ENCODE data around the gene RDX.

RDX gene

GRCh38 chr11:110323786-110324185 lies 27.4 kb upstream of the RDX start:
- CTCF ChIA-PET, result interaction anchor here (0.7 kb wide), 1 partner anchor 109 kb away, joined by 3 read pairs; no protein-coding TSS in a partner anchor
- DNase-seq (ENCODE audit: extremely low spot score), result no peak
- TF ChIP-seq HDGF (IDR thresholded peaks at IDR 0.05; ENCODE audit: borderline replicate concordance) (no peak), SUZ12 (IDR thresholded peaks at IDR 0.05) (no peak), L3MBTL2 (conservative IDR thresholded peaks at IDR 0.05) (no peak), BHLHE40 (IDR thresholded peaks at IDR 0.05; ENCODE audit: borderline replicate concordance) (no peak), ELF4 (IDR thresholded peaks at IDR 0.05) (no peak), PKNOX1 (IDR thresholded peaks at IDR 0.05) (no peak), FOXK2 (IDR thresholded peaks at IDR 0.05) (no peak), FOXA1 (IDR thresholded peaks at IDR 0.05) (no peak), SP1 (IDR thresholded peaks at IDR 0.05) (no peak), CTBP1 (IDR thresholded peaks at IDR 0.05; ENCODE audit: borderline replicate concordance) (no peak), LEF1 (IDR thresholded peaks at IDR 0.05; ENCODE audit: borderline replicate concordance) (no peak), ARNT (IDR thresholded peaks at IDR 0.05) (no peak), FOXM1 (IDR thresholded peaks at IDR 0.05; ENCODE audit: borderline replicate concordance) (no peak), ZNF384 (IDR thresholded peaks at IDR 0.05) (no peak), NFRKB (IDR thresholded peaks at IDR 0.05) (no peak), TARDBP (IDR thresholded peaks at IDR 0.05) (no peak)
- POLR2A ChIA-PET, result no interaction called here

GRCh38 chr11:110319501-110319900 lies 23.1 kb upstream of the RDX start:
- ChIA-PET CTCF (interaction anchor here (0.7 kb wide), 1 partner anchor 16 kb away, joined by 3 read pairs; no protein-coding TSS in a partner anchor), POLR2A (no interaction called here)
- TF ChIP-seq HDGF (IDR thresholded peaks at IDR 0.05; ENCODE audit: borderline replicate concordance) (no peak), SUZ12 (IDR thresholded peaks at IDR 0.05) (no peak), FOXK2 (IDR thresholded peaks at IDR 0.05) (no peak), L3MBTL2 (conservative IDR thresholded peaks at IDR 0.05) (no peak), TARDBP (IDR thresholded peaks at IDR 0.05) (no peak), ELF4 (IDR thresholded peaks at IDR 0.05) (no peak)
- no peak for DNase-seq (ENCODE audit: extremely low spot score)

GRCh38 chr11:110318638-110319404 lies 22.4 kb upstream of the RDX start:
- ChIA-PET POLR2A (no interaction called here), CTCF (interaction anchor here (1.1 kb wide), 1 partner anchor 49 kb away, joined by 3 read pairs; no protein-coding TSS in a partner anchor)
- DNase-seq (ENCODE audit: extremely low spot score), result no peak
- TF ChIP-seq ZNF384 (IDR thresholded peaks at IDR 0.05), result no peak
- TF ChIP-seq BHLHE40 (IDR thresholded peaks at IDR 0.05; ENCODE audit: borderline replicate concordance), result no peak
- no peak for TF ChIP-seq ELF4 (IDR thresholded peaks at IDR 0.05)
- no peak for TF ChIP-seq LEF1 (IDR thresholded peaks at IDR 0.05; ENCODE audit: borderline replicate concordance)
- TF ChIP-seq HDGF (IDR thresholded peaks at IDR 0.05; ENCODE audit: borderline replicate concordance), result no peak
- TF ChIP-seq NFRKB (IDR thresholded peaks at IDR 0.05), result no peak
- TF ChIP-seq CTBP1 (IDR thresholded peaks at IDR 0.05; ENCODE audit: borderline replicate concordance), result no peak
- no peak for TF ChIP-seq L3MBTL2 (conservative IDR thresholded peaks at IDR 0.05)
- no peak for TF ChIP-seq ARNT (IDR thresholded peaks at IDR 0.05)
- TF ChIP-seq SUZ12 (IDR thresholded peaks at IDR 0.05), result no peak
- no peak for TF ChIP-seq FOXA1 (IDR thresholded peaks at IDR 0.05)
- TF ChIP-seq TARDBP (IDR thresholded peaks at IDR 0.05), result no peak

GRCh38 chr11:110317516-110317932 lies 21.1 kb upstream of the RDX start:
- ChIA-PET CTCF (interaction anchor here (0.9 kb wide), 1 partner anchor 328 kb away, joined by 3 read pairs; no protein-coding TSS in a partner anchor), POLR2A (no interaction called here)
- TF ChIP-seq LEF1 (IDR thresholded peaks at IDR 0.05; ENCODE audit: borderline replicate concordance), result no peak
- no peak for DNase-seq (ENCODE audit: extremely low spot score)

- CTCF ChIA-PET, result no interaction called here
- POLR2A ChIA-PET, result interaction anchor here (1.0 kb wide), 1 partner anchor 18 kb away, joined by 3 read pairs; the partner anchor contains the start of gene RDX
- DNase-seq (ENCODE audit: extremely low spot score), result no peak
- TF ChIP-seq SUZ12 (IDR thresholded peaks at IDR 0.05), result no peak
- no peak for TF ChIP-seq NFRKB (IDR thresholded peaks at IDR 0.05)
- no peak for TF ChIP-seq ELF4 (IDR thresholded peaks at IDR 0.05)
- no peak for TF ChIP-seq FOXK2 (IDR thresholded peaks at IDR 0.05)
- no peak for TF ChIP-seq BHLHE40 (IDR thresholded peaks at IDR 0.05; ENCODE audit: borderline replicate concordance)
- TF ChIP-seq FOXA1 (IDR thresholded peaks at IDR 0.05), result no peak
- TF ChIP-seq FOXM1 (IDR thresholded peaks at IDR 0.05; ENCODE audit: borderline replicate concordance), result no peak
Observed at GRCh38 chr11:110314366-110315095, 18.1 kb upstream of the RDX start.

- no peak for DNase-seq (ENCODE audit: extremely low spot score)
- ChIA-PET POLR2A (no interaction called here), CTCF (no interaction called here)
- TF ChIP-seq PKNOX1 (IDR thresholded peaks at IDR 0.05), result no peak
Observed at GRCh38 chr11:110312670-110313069, 16.3 kb upstream of the RDX start.
